ENCODE measurements around the gene TBK1. TPM values are rescaled to one million over a fixed set of nuclear protein-coding genes. Genes with fewer than 3 reads are reported as not detected.

Gene TBK1
- polyA plus RNA-seq, 1 donor from 2014 or later: 19.7 TPM

- Histone ChIP-seq H3K9ac (ENCODE audit: low read length) (no peak overlapping the region), H3K9me2 (ENCODE audit: insufficient read depth, low read length) (no peaks in the 10 kb centered on the region), H3F3A (ENCODE audit: insufficient read depth, low read length, poor library complexity, severe bottlenecking) (no peaks in the 10 kb centered on the region), H2AFZ (ENCODE audit: low read depth, low read length) (no peak overlapping the region), H3K27ac (ENCODE audit: low read length) (no peak overlapping the region), H3K79me2 (replicated peaks; ENCODE audit: insufficient read depth, low read length) (no peaks in the 10 kb centered on the region), H3K4me2 (ENCODE audit: low read length) (no peak overlapping the region), H3K4me3 (ENCODE audit: low read length) (no peak overlapping the region), H3K36me3 (ENCODE audit: insufficient read depth, low read length) (no peaks in the 10 kb centered on the region), H4K20me1 (ENCODE audit: insufficient read depth) (no peaks in the 10 kb centered on the region), H3K9me3 (ENCODE audit: low read length) (no peaks in the 10 kb centered on the region), H3K27me3 (ENCODE audit: insufficient read depth, low read depth, low read length) (no peaks in the 10 kb centered on the region)
- TF ChIP-seq RAD21 (conservative IDR thresholded peaks at IDR 0.05) (no peak), MXI1 (conservative IDR thresholded peaks at IDR 0.05; ENCODE audit: poor library complexity, severe bottlenecking) (no peak), EP300 (conservative IDR thresholded peaks at IDR 0.05; ENCODE audit: poor library complexity, severe bottlenecking) (no peak), POLR2AphosphoS5 (IDR thresholded peaks at IDR 0.05) (no peak), EZH2 (IDR thresholded peaks at IDR 0.05; ENCODE audit: borderline replicate concordance, insufficient read depth, low read length, poor library complexity, severe bottlenecking) (no peak), CTCF (IDR thresholded peaks at IDR 0.05; ENCODE audit: poor library complexity, severe bottlenecking) (no peak), TAF1 (IDR thresholded peaks at IDR 0.05; ENCODE audit: low read depth) (no peak), REST (IDR thresholded peaks at IDR 0.05; ENCODE audit: borderline replicate concordance) (no peak), SMC3 (conservative IDR thresholded peaks at IDR 0.05; ENCODE audit: poor library complexity) (no peak)
Observed at GRCh38 chr12:64510667-64511066, 58.7 kb downstream of the TBK1 start.

GRCh38 chr12:64518396-64518795 lies 66.5 kb downstream of the TBK1 start:
- Histone ChIP-seq H3K9ac (ENCODE audit: low read length) (no peak overlapping the region), H3K4me2 (ENCODE audit: low read length) (no peak overlapping the region), H3K27me3 (ENCODE audit: insufficient read depth, low read depth, low read length) (no peaks in the 10 kb centered on the region), H3K79me2 (replicated peaks; ENCODE audit: insufficient read depth, low read length) (no peaks in the 10 kb centered on the region), H3K9me3 (ENCODE audit: low read length) (no peaks in the 10 kb centered on the region), H3F3A (ENCODE audit: insufficient read depth, low read length, poor library complexity, severe bottlenecking) (no peaks in the 10 kb centered on the region), H3K36me3 (ENCODE audit: insufficient read depth, low read length) (no peaks in the 10 kb centered on the region), H2AFZ (ENCODE audit: low read depth, low read length) (no peak overlapping the region), H4K20me1 (ENCODE audit: insufficient read depth) (no peaks in the 10 kb centered on the region), H3K9me2 (ENCODE audit: insufficient read depth, low read length) (no peaks in the 10 kb centered on the region), H3K4me3 (ENCODE audit: low read length) (no peak overlapping the region), H3K27ac (ENCODE audit: low read length) (no peak overlapping the region)
- TF ChIP-seq TAF1 (IDR thresholded peaks at IDR 0.05; ENCODE audit: low read depth) (no peak), REST (IDR thresholded peaks at IDR 0.05; ENCODE audit: borderline replicate concordance) (no peak), POLR2AphosphoS5 (IDR thresholded peaks at IDR 0.05) (no peak), RAD21 (conservative IDR thresholded peaks at IDR 0.05) (no peak), CTCF (IDR thresholded peaks at IDR 0.05; ENCODE audit: poor library complexity, severe bottlenecking) (no peak), SMC3 (conservative IDR thresholded peaks at IDR 0.05; ENCODE audit: poor library complexity) (no peak), EZH2 (IDR thresholded peaks at IDR 0.05; ENCODE audit: borderline replicate concordance, insufficient read depth, low read length, poor library complexity, severe bottlenecking) (no peak), EP300 (conservative IDR thresholded peaks at IDR 0.05; ENCODE audit: poor library complexity, severe bottlenecking) (no peak), MXI1 (conservative IDR thresholded peaks at IDR 0.05; ENCODE audit: poor library complexity, severe bottlenecking) (no peak)
